Measurements from ENCODE around the gene CCDC157. TPM values are rescaled to one million over a fixed set of nuclear protein-coding genes. Genes with fewer than 3 reads are reported as not detected.

Gene CCDC157
- total RNA-seq, 1 experiment from 2014 or later, result 1.1 TPM

DNA sequence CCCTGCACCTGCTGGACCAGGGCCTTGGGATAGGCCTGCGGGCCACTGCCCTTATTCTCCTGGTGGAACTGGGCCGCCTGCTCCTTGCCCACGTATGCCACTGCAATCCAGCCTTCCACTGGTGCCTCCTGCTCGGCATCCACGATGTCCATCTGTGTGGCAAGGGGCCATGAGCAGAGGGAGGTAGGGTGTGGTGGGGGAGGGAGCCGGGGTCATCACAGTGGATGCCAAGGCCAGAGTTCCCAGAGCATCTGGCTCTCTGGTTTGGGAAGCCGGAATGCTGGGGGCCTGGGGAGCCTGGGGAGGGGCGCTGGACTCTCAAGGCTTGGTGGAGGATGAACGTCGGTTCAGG, 29.8 kb downstream of the CCDC157 start:
- intact Hi-C loops (cut with micrococcal nuclease), result no loop called here
- no peak for TF ChIP-seq CTCF (IDR thresholded peaks at IDR 0.05; ENCODE audit: unreplicated experiment)
- Mint-ChIP-seq H3K4me3 (ENCODE audit: unreplicated experiment) (peak overlapping the region; percentile 79), H3K4me1 (ENCODE audit: insufficient read depth, unreplicated experiment) (peaks cover 12% of the 10 kb centered on the region), H3K27me3 (ENCODE audit: insufficient read depth, unreplicated experiment) (no peaks in the 10 kb centered on the region), H3K9me3 (ENCODE audit: unreplicated experiment) (no peaks in the 10 kb centered on the region), H3K27ac (ENCODE audit: low read depth, unreplicated experiment) (peak overlapping the region; percentile 74), H3K36me3 (ENCODE audit: insufficient read depth, unreplicated experiment) (peaks cover 14% of the 10 kb centered on the region)
- ChIA-PET CTCF (interaction anchor here (0.6 to 2.6 kb wide), 14 partner anchors 12 to 278 kb away, joined by 3 to 22 read pairs (median 4); partner anchors contain the start of gene MTFP1), POLR2A (interaction anchor here (1.2 kb wide), 2 partner anchors 99 to 123 kb away, joined by 3 to 5 read pairs; no protein-coding TSS in a partner anchor)
- no peak for DNase-seq (ENCODE audit: unreplicated experiment)
- BruUV-seq (replicated peaks), result no TSS peak

DNA sequence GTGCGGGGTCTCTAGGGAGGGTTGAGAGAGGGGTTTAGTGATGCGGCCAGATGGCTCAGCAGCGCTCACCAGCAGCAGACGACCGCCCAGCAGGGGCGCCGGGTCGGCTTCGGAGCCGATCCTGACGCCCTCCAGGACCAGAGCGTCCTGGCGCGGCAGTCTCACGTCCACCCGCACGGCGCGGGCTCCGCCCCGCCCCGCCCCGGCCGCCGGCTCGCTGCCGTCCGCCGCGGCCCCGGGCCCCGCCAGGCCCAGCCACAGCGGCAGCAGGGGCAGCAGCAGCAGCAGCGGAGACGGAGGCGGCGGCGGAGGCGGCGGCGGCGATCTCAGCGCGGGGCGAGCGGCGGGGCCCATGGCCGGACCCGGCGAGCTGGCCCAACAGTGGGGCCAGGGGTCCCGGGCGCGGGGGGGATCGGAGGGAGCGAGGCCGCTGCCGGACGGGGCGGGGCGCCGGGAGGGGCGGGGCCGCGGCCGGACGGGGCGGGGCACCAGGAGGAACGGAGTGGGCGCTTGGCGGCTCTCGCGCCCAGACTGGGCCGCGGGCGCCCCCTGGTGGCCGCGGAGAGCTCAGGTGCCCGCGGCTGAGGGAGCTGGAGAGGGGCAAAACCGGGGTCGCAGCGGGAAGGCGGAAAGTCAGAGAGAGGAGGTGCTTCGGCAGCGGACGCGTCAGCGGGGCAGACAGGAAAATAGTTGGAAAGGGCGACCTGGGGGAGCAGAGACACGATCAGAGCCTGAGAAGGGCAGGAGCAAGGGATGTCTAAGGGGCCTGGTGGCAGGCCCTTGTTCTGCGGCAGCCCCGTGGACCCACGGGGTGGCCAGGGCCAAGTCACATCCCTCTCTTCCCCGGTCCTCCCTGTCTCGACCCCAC, 30.4 kb downstream of the CCDC157 start, which contains the start of gene RNF215:
Gene RNF215 (minus strand): TSS at position 452 of the 868 bp plus-strand sequence. CDS start 98 bp downstream, at position 354.
- no peaks in the 10 kb centered on the region for H3K27me3 Mint-ChIP-seq (ENCODE audit: insufficient read depth, unreplicated experiment)
- H3K9me3 Mint-ChIP-seq (ENCODE audit: unreplicated experiment), result no peaks in the 10 kb centered on the region
- no TSS peak for BruUV-seq (replicated peaks)
- H3K4me1 Mint-ChIP-seq (ENCODE audit: insufficient read depth, unreplicated experiment), result peaks cover 12% of the 10 kb centered on the region
- POLR2A ChIA-PET, result interaction anchor here (0.6 to 16.9 kb wide), 8 partner anchors 11 to 124 kb away, joined by 3 to 532 read pairs (median 3); partner anchors contain the start of genes CCDC157, MTFP1 and SF3A1
- intact Hi-C loops (cut with micrococcal nuclease), result loop anchor here (1.0 kb wide), 4 partner anchors 99 to 279 kb away; no protein-coding TSS in a partner anchor
- peak within 1 kb of the TSS; percentile 74 for H3K27ac Mint-ChIP-seq (ENCODE audit: low read depth, unreplicated experiment)
- CTCF ChIA-PET, result interaction anchor here (0.6 to 6.3 kb wide), 33 partner anchors 8 to 620 kb away, joined by 3 to 48 read pairs (median 3); partner anchors contain the start of genes CASTOR1, MTFP1, SEC14L2 and UQCR10
- TF ChIP-seq CTCF (IDR thresholded peaks at IDR 0.05; ENCODE audit: unreplicated experiment), result peak; percentile 95
- H3K36me3 Mint-ChIP-seq (ENCODE audit: insufficient read depth, unreplicated experiment), result peaks cover 8% of the 10 kb centered on the region
- DNase-seq (ENCODE audit: unreplicated experiment), result peak; percentile 74
- peak within 1 kb of the TSS; percentile 79 for H3K4me3 Mint-ChIP-seq (ENCODE audit: unreplicated experiment)

DNA sequence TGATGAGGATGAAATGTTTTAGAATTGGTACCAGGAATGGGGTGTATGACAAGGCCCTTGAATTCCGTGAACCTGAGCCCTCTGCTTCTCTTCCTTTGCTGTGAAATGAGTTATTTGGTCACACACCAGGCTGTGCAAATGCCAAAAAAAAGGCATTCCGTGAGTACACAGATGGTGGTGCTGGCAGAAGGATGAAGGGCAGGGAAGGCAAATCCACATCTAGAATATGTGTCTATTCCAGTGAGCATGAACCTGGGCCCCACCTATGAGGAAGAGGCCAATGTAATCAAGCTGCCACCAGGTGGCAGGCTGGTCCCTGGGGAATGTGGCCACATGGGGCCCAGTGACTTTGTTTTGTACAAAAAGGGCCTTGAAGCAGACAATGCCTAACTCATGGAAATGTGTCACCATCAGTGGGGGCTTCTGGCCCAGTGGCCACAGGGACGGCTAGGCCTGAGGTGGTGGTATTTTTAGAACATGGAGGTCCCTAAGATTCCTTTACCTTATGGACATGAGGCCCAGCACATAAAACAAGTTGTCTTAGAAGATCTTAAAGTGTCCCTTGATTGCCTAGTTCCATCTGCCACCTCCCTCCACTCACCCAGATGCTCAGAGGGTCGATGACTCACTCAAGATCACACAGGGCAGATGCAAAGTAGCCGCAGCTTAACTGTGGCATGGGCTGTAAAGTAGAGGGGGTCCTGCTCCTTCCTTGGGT, 34.3 kb downstream of the CCDC157 start:
- POLR2A ChIA-PET, result interaction anchor here (1.0 to 16.9 kb wide), 6 partner anchors 21 to 364 kb away, joined by 3 to 532 read pairs (median 5); partner anchors contain the start of gene MTFP1
- Mint-ChIP-seq H3K27ac (ENCODE audit: low read depth, unreplicated experiment) (no peak overlapping the region), H3K27me3 (ENCODE audit: insufficient read depth, unreplicated experiment) (no peaks in the 10 kb centered on the region), H3K4me3 (ENCODE audit: unreplicated experiment) (no peak overlapping the region), H3K36me3 (ENCODE audit: insufficient read depth, unreplicated experiment) (peaks cover 7% of the 10 kb centered on the region), H3K9me3 (ENCODE audit: unreplicated experiment) (no peaks in the 10 kb centered on the region), H3K4me1 (ENCODE audit: insufficient read depth, unreplicated experiment) (peaks cover 10% of the 10 kb centered on the region)
- DNase-seq (ENCODE audit: unreplicated experiment), result peak; percentile 85
- TF ChIP-seq CTCF (IDR thresholded peaks at IDR 0.05; ENCODE audit: unreplicated experiment), result peak; percentile 81
- intact Hi-C loops (cut with micrococcal nuclease), result loop anchor here (1.0 kb wide), 1 partner anchor 35 kb away; no protein-coding TSS in a partner anchor
- CTCF ChIA-PET, result interaction anchor here (0.6 to 6.3 kb wide), 36 partner anchors 10 to 424 kb away, joined by 3 to 83 read pairs (median 4); partner anchors contain the start of genes CASTOR1 and MTFP1
- BruUV-seq (replicated peaks), result no TSS peak
